Tibial nerve (tissue), 4 donors: ENCODE measurements around the gene LMCD1. TPM values are rescaled to one million over a fixed set of nuclear protein-coding genes. Genes with fewer than 3 reads are reported as not detected.

Source experiments
- DNase-seq, 2 donors: peaks; one replicate each; pipeline ENCODE4 v3.0.0-alpha.2; 2019; ENCODE audit warnings: low spot score in 2 of 2
- H3K27ac ChIP-seq, 4 donors: fragments of 200-600 bp; sonication (generic) in 3 of 4; one replicate each; pipeline ENCODE4 v1.5.1; 2017 to 2019; ENCODE audit warnings: mild to moderate bottlenecking in 1 of 4
- H3K27me3 ChIP-seq, 2 donors: fragments of 200-600 bp; sonication (generic) in 1 of 2; one replicate each; pipeline versions ENCODE4 v1.5.1 to v1.6.0; 2017 to 2019
- H3K36me3 ChIP-seq, 3 donors: fragments of 200-600 bp; sonication (generic); one replicate each; pipeline ENCODE4 v1.5.1; 2018 to 2019
- H3K4me1 ChIP-seq, 4 donors: fragments of 200-600 bp; sonication (generic) in 3 of 4; one replicate each; pipeline ENCODE4 v1.5.1; 2017 to 2019
- H3K4me3 ChIP-seq, 4 donors: fragments of 200-600 bp; sonication (generic) in 3 of 4; one replicate each; pipeline ENCODE4 v1.5.1; 2017 to 2019; ENCODE audit warnings: mild to moderate bottlenecking in 1 of 4, moderate library complexity in 1 of 4
- H3K9me3 ChIP-seq, 4 donors: fragments of 200-600 bp; sonication (generic) in 3 of 4; one replicate each; pipeline ENCODE4 v1.5.1; 2017 to 2019
- EP300 ChIP-seq, 2 donors: sonication (generic); formaldehyde crosslinking; IDR thresholded peaks; one replicate each; pipeline ENCODE4 v1.6.1; 2017; ENCODE audit warnings: antibody characterized with exemption in 2 of 2, mild to moderate bottlenecking in 1 of 2
- POLR2A ChIP-seq, 2 donors: fragments of 450-650 bp; IDR thresholded peaks; one replicate each; pipeline ENCODE4 v1.6.1; 2017; ENCODE audit warnings: antibody characterized with exemption in 2 of 2, mild to moderate bottlenecking in 2 of 2, moderate library complexity in 2 of 2
- WGBS, 2 donors: methylation state at CpG; one replicate each; pipeline ENCODE4 v1.1.5; 2018; 5-methylcytosine and 5-hydroxymethylcytosine counted together
- total RNA-seq, 4 donors: library from RNA; depleted of rRNA; stranded (reverse); fragments of >200 nt; gene quantifications; one replicate each; pipeline ENCODE4 v1.1.0, GENCODE V29; 2016
- TF ChIP-seq, protein P1 (sequence below), 5 experiments: fragments of 200-600 bp in 3 of 5; fragments of 450-650 bp in 2 of 5; sonication (generic) in 3 of 5; IDR thresholded peaks; one replicate each; pipeline ENCODE4 v1.5.1; 2016 to 2019; ENCODE audit warnings: antibody characterized with exemption in 5 of 5, mild to moderate bottlenecking in 3 of 5, moderate library complexity in 2 of 5

LMCD1 gene
- total RNA-seq, 4 donors from 2014 or later = 81.2 to 147 (median 92.9) TPM

DNA sequence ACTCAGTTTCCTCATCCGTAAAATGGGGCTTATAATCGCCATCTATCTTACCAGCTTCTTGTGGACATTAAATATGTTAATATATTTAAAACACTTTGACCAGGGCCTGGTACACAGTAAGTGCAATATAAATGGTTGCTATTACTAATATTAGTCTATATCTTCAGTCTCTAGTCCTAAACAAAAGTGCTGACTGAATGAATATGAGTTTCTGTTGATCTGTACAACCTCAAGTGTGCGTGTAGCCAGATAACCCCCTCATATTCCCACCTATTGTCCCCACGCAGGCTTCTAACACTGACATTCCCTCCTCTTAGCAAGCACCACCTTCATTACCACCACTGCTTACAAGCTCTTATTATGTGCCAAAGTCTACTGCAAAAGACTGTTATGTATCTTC is 27.6 kb upstream of the LMCD1 start:
- WGBS, 2 donors = 79 to 94% methylated on average over 4 of the region's 4 CpGs
- Histone ChIP-seq H3K27ac (no peak overlapping the region), H3K4me1 (no peaks in the 10 kb centered on the region), H3K4me3 (no peak overlapping the region), H3K9me3 (no peaks in the 10 kb centered on the region), H3K36me3 (no peaks in the 10 kb centered on the region), H3K27me3 (no peaks in the 10 kb centered on the region)
- no peak for DNase-seq
- TF ChIP-seq, protein P1, sequence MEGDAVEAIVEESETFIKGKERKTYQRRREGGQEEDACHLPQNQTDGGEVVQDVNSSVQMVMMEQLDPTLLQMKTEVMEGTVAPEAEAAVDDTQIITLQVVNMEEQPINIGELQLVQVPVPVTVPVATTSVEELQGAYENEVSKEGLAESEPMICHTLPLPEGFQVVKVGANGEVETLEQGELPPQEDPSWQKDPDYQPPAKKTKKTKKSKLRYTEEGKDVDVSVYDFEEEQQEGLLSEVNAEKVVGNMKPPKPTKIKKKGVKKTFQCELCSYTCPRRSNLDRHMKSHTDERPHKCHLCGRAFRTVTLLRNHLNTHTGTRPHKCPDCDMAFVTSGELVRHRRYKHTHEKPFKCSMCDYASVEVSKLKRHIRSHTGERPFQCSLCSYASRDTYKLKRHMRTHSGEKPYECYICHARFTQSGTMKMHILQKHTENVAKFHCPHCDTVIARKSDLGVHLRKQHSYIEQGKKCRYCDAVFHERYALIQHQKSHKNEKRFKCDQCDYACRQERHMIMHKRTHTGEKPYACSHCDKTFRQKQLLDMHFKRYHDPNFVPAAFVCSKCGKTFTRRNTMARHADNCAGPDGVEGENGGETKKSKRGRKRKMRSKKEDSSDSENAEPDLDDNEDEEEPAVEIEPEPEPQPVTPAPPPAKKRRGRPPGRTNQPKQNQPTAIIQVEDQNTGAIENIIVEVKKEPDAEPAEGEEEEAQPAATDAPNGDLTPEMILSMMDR (IDR thresholded peaks at IDR 0.05) = no peak
- TF ChIP-seq EP300 (IDR thresholded peaks at IDR 0.05) = no peak
- no peak for TF ChIP-seq POLR2A (IDR thresholded peaks at IDR 0.05)

DNA sequence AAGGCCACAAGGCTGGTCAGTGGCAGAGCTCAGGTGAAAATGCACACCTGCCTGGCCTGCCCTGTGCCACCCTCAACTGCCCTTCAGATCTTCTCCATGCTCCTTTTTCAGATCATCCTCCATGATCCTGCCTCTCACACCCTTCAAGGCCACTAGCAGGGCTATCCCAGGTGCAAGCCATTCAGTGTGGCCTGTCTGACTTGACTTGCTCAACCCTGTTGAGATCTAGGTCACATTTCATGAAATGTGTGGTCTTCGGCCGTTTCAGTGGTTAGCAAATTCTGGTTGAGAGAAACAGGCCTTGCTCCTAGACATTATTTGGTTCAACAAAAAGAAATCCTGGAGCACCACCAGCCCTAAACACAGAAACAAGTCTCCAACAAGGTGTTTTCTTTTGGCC is 26.6 kb upstream of the LMCD1 start:
- TF ChIP-seq EP300 (IDR thresholded peaks at IDR 0.05) = no peak
- TF ChIP-seq, protein P1 (IDR thresholded peaks at IDR 0.05) = no peak
- no peak for TF ChIP-seq POLR2A (IDR thresholded peaks at IDR 0.05)
- H3K9me3 ChIP-seq = no peaks in the 10 kb centered on the region
- no peak overlapping the region for H3K27ac ChIP-seq
- WGBS, 2 donors = 96 to 100% methylated on average over 2 of the region's 2 CpGs
- no peaks in the 10 kb centered on the region for H3K27me3 ChIP-seq
- no peaks in the 10 kb centered on the region for H3K4me1 ChIP-seq
- H3K4me3 ChIP-seq = no peak overlapping the region
- no peaks in the 10 kb centered on the region for H3K36me3 ChIP-seq
- no peak for DNase-seq

DNA sequence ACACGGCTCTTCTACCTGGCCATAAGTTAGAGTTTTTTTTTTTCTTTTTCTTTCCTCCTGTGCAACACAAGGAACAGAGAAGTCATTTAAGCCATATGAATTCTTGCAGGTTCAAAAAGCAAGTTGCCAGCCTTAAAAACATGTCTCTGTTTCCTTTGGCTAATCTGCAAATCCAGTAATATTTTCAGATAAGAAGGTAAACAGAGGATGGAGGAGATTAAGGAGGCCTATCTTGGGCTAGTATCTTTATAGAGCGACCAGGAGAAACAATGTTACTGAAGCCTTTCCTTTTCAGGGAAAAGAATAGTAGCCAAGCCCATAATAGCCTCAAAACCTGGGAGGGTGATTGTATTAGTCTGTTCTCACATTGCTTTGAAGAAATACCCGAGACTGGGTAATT is 20.9 kb upstream of the LMCD1 start:
- Histone ChIP-seq H3K27ac (no peak overlapping the region), H3K9me3 (no peaks in the 10 kb centered on the region), H3K27me3 (no peaks in the 10 kb centered on the region), H3K4me1 (peaks cover 0 to 32% (median 6%) of the 10 kb centered on the region in 4 donors), H3K4me3 (no peak overlapping the region), H3K36me3 (no peaks in the 10 kb centered on the region)
- no peak for DNase-seq
- TF ChIP-seq EP300 (IDR thresholded peaks at IDR 0.05) = no peak
- no peak for TF ChIP-seq POLR2A (IDR thresholded peaks at IDR 0.05)
- TF ChIP-seq, protein P1 (IDR thresholded peaks at IDR 0.05) = no peak
- 63 to 84% methylated on average over 3 of the region's 3 CpGs for WGBS, 2 donors

DNA sequence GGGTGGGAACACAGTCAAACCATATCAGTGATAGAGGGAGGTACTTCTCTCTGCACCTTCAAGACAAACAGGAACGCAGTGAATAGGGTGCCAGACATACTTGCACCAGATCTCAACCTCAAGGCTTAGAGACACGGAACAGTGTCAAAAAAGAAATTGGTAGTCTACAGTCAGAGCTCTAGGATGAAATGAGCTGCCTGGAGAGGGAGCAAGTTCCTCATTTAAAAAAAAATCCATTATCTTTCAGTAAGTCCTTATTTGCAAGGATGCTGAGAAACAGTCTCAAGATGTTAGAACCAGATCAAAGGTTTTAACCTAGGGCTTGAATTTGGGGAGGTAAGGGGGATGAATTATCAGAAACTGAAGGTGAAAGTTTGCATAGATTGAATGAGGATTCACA is 20.2 kb upstream of the LMCD1 start:
- Histone ChIP-seq H3K4me3 (no peak overlapping the region), H3K27me3 (no peaks in the 10 kb centered on the region), H3K36me3 (no peaks in the 10 kb centered on the region), H3K9me3 (no peaks in the 10 kb centered on the region), H3K27ac (no peak overlapping the region), H3K4me1 (peaks cover 0 to 32% (median 6%) of the 10 kb centered on the region in 4 donors)
- TF ChIP-seq, protein P1 (IDR thresholded peaks at IDR 0.05) = peak in 1 of 5 experiments; percentile 28
- TF ChIP-seq POLR2A (IDR thresholded peaks at IDR 0.05) = no peak
- 60 to 77% methylated on average over 2 of the region's 2 CpGs for WGBS, 2 donors
- no peak for DNase-seq

DNA sequence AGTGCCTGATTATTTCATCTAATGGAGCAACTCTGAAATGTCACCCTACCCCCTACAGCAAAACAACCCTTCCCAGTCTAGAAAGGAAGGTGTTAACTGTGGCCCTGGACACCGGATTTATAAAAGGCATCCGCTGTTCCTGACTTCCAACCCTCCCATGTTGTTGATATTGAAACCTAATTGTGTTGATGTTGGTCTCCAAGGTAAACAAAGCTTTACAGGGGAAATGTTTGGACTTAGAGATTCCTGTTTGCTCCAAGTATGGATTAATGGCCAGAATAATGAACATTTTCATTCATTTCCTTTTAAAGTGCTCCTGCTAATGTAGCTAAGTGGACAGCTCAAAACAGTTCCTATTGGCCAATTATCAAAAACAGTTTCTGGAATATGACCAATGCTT is 19.4 kb upstream of the LMCD1 start:
- no peak for TF ChIP-seq EP300 (IDR thresholded peaks at IDR 0.05)
- no peak for TF ChIP-seq POLR2A (IDR thresholded peaks at IDR 0.05)
- TF ChIP-seq, protein P1 (IDR thresholded peaks at IDR 0.05) = no peak
- no peaks in the 10 kb centered on the region for H3K27me3 ChIP-seq
- no peaks in the 10 kb centered on the region for H3K36me3 ChIP-seq
- H3K27ac ChIP-seq = peak overlapping the region in 1 of 4 donors; percentile 61
- H3K4me1 ChIP-seq = peaks cover 0 to 32% (median 6%) of the 10 kb centered on the region in 4 donors
- no peak for DNase-seq
- H3K4me3 ChIP-seq = no peak overlapping the region
- 22 to 37% methylated on average over 2 of the region's 2 CpGs for WGBS, 2 donors
- no peaks in the 10 kb centered on the region for H3K9me3 ChIP-seq
